NCI-H2171 (cell line): Measurements from ENCODE around the gene APOBEC3G.
"Not testable (repeated sequence)": the region's sequence is repeated elsewhere in the genome, so short reads cannot be mapped to it uniquely, and the experiment has no call there.

ENCODE experiments used
- DNase-seq: peaks from one replicate; lab custom pipeline; 2025; lab: John Stamatoyannopoulos, UW

The APOBEC3G gene

GRCh38 chr22:39077026-39077840 lies at the start of gene APOBEC3G:
Gene APOBEC3G, plus strand, starts transcription at chr22:39077275. Its CDS starts 87 bp downstream, at chr22:39077362.
- DNase-seq: not testable (repeated sequence)

GRCh38 chr22:39027717-39028116 lies 49.4 kb upstream of the APOBEC3G start:
- no peak for DNase-seq

- DNase-seq: no peak
Measured at GRCh38 chr22:39028281-39028680, 48.8 kb upstream of the APOBEC3G start.

GRCh38 chr22:39029227-39029626 lies 47.8 kb upstream of the APOBEC3G start:
- no peak for DNase-seq

- DNase-seq: no peak
Measured at GRCh38 chr22:39030705-39031104, 46.4 kb upstream of the APOBEC3G start.

- not testable (repeated sequence) for DNase-seq
Measured at GRCh38 chr22:39031434-39032295, 45.4 kb upstream of the APOBEC3G start.

GRCh38 chr22:39037071-39037470 lies 40.0 kb upstream of the APOBEC3G start:
- not testable (repeated sequence) for DNase-seq

GRCh38 chr22:39039306-39040126 lies 37.6 kb upstream of the APOBEC3G start:
- DNase-seq: no peak

GRCh38 chr22:39040155-39040537 lies 36.9 kb upstream of the APOBEC3G start:
- DNase-seq: not testable (repeated sequence)

- DNase-seq: not testable (repeated sequence)
Measured at GRCh38 chr22:39040538-39041296, 36.4 kb upstream of the APOBEC3G start, which contains the start of gene APOBEC3F. Gene APOBEC3F, plus strand, starts transcription at chr22:39040864. Its CDS starts 97 bp downstream, at chr22:39040961.

- no peak for DNase-seq
Measured at GRCh38 chr22:39041908-39042307, 35.2 kb upstream of the APOBEC3G start.

- DNase-seq: not testable (repeated sequence)
Measured at GRCh38 chr22:39043063-39043462, 34.0 kb upstream of the APOBEC3G start.

GRCh38 chr22:39045136-39045535 lies 31.9 kb upstream of the APOBEC3G start:
- DNase-seq: not testable (repeated sequence)

- not testable (repeated sequence) for DNase-seq
Measured at GRCh38 chr22:39049486-39049885, 27.6 kb upstream of the APOBEC3G start.

GRCh38 chr22:39051844-39052495 lies 25.1 kb upstream of the APOBEC3G start:
- DNase-seq: not testable (repeated sequence)

GRCh38 chr22:39055658-39056057 lies 21.4 kb upstream of the APOBEC3G start:
- DNase-seq: no peak

- not testable (repeated sequence) for DNase-seq
Measured at GRCh38 chr22:39061290-39061689, 15.8 kb upstream of the APOBEC3G start.

GRCh38 chr22:39061951-39062350 lies 15.1 kb upstream of the APOBEC3G start:
- not testable (repeated sequence) for DNase-seq

- DNase-seq: not testable (repeated sequence)
Measured at GRCh38 chr22:39063904-39064303, 13.2 kb upstream of the APOBEC3G start.
